GM19238 (cell line): ENCODE results near the gene GMPR.

Experiments
- DNase-seq: peaks from one replicate; pipeline ENCODE4 v3.0.0; 2011; ENCODE audit warnings: low spot score; ENCODE audit not compliant: insufficient read length

Gene GMPR

DNA sequence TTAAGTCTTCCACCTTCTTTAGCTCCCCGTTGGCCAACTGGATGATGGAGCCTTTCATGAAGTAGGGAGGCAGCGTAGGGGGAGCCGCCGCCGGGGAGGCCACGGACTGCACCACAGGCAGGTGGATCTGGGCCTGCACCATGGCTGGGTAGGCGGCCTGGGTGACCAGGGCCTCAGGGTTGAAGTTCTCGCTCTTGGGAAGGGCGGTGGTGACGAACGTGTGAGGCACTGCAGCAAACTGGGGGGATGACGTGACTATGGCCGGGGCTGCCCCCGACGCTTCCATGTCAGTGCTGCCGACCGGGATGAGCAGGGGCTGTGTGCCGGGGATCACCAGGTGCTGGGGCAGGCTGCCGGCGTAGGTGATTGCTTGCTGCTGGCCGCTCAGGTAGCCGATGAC lies 88.1 kb downstream of the GMPR start:
- no peak for DNase-seq

DNA sequence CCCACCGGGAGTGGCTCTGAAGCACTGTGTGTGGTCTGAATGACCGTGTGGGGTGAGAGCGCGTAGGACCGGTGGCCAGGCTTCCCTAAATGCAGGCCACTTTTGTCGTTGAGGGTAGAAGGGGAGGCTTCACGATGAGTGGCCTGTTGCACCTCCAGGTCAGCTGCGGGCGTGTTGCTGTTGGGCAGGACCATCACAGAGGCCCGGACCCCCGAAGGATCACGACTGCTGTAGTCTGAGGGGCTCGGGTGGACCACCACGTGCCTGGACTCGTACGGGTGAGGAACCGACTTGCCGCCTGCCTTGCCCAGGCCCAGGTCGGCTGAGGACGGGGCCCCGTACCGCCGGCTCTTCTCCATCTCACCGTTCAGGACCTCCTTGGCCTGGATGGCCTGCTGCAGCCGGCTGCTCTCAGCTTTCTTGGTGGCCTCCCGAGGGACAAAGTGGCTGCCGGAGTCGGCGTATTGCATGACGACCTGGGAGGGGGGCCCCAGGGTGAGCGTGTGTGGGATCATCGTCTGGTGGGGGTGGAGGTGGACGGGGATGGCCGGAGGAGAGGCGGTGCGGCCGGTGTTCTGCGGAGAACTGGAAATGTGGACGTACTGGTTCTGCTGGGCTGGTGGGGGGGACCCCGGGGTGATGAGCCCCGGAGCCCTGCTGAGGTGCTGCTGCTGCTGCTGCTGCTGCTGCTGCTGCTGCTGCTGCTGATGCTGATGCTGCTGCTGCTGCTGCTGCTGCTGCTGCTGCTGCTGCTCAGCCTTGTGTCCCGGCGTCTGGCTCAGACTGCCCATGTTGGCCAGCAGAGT lies 88.8 kb downstream of the GMPR start:
- DNase-seq: no peak

GRCh38 chr6:16327777-16328325 lies 89.5 kb downstream of the GMPR start:
- DNase-seq: no peak

GRCh38 chr6:16329233-16329632 lies 90.8 kb downstream of the GMPR start:
- DNase-seq: no peak

DNA sequence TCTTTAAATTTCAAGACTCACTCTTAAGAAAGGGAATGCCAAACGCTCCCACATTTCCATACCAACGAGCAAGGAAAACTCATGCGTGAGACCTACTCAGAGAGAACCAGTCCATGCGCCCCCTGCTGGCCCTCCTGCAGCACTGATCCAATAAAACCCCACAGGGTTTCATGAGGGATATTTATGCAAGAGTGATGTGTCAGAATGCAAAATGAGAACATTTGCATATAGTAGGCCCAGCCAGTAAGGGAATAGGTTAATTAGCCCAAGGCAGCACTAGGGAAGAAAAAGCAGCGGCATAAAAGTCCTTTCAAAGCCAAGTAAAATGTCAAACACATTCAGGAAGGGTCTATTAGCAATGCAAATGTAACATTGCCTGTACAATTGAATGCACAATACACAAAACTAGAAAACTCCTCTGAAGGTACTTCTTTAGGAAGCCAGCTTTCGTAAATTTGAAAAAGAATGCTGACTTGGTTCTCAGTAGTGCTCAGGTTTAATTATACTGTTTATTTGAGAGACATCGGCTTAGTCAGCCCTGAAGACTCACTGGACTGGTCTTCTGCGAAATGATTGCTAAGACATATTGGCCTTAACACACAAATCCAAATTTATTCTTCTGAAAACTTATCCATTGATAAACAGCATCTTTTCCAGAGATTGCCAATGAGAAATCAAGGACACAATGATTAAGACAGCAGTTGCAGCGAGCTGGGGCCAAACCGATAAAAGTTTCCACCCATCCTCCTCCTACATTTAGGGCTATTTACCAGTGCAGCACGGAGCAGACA lies 93.2 kb downstream of the GMPR start:
- peak; percentile 59 for DNase-seq

DNA sequence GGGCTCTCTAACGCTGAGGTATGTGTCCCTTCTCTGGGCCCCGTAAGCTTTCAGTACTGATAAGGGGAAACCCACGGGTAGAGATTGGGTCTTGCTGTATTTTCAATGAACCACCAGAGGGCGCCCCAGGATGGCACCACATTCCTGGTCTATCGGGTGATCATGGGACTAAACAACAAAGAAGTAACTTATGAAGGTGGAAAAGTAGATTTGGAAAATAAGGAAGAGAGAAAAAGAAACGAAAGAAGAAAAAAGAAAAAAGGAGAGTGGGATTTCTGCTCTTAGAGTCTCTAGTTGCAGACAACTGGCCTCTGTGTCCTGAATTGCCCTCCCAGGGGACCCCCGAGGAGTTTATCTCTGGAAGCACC lies 93.8 kb downstream of the GMPR start:
- peak; percentile 69 for DNase-seq

DNA sequence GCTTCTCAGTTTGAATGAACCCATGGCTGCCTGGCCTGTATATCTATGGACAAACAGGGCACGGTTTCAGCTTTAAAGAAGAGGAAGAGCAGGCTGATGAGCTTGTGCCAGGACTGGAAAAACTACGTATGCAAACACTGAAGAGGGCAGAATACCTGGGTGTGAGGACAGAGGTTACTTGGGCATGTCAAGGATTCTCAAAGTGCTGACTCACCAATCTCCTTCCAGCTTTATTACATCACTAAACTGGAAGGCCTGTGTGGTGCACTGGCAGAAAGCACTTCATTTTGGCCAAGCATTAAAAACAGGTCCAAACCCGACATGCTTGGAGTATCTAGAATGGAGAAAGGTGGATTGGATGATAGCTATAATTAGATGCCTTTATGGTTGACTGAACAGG lies 95.2 kb downstream of the GMPR start:
- no peak for DNase-seq

GRCh38 chr6:16334671-16335070 lies 96.3 kb downstream of the GMPR start:
- no peak for DNase-seq

GRCh38 chr6:16335176-16335575 lies 96.8 kb downstream of the GMPR start:
- no peak for DNase-seq

GRCh38 chr6:16336056-16336818 lies 97.8 kb downstream of the GMPR start:
- no peak for DNase-seq

DNA sequence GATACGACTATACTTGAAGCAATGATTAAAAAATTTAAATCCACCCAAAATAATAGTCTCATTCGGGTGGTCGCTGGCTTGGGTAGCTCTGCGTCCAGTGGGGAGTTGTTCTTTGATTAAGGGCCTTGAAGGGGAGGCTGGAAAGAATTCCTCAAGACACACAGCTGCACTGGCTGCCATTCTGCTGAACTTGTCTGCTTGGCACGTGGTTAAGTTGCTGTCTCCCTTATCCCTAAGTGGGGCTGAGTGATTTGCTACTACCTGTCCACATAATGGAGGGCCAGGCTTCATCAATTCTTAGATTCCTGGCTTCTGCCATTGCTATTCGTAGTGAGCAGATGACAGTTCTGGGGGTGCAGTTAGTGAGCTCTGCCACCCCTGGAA lies 98.5 kb downstream of the GMPR start:
- no peak for DNase-seq

- no peak for DNase-seq
Measured at GRCh38 chr6:16337295-16337975, 99.0 kb downstream of the GMPR start.

- no peak for DNase-seq
Measured at GRCh38 chr6:16338577-16339264, 100.3 kb downstream of the GMPR start.

- no peak for DNase-seq
Measured at GRCh38 chr6:16339265-16339587, 100.8 kb downstream of the GMPR start.

DNA sequence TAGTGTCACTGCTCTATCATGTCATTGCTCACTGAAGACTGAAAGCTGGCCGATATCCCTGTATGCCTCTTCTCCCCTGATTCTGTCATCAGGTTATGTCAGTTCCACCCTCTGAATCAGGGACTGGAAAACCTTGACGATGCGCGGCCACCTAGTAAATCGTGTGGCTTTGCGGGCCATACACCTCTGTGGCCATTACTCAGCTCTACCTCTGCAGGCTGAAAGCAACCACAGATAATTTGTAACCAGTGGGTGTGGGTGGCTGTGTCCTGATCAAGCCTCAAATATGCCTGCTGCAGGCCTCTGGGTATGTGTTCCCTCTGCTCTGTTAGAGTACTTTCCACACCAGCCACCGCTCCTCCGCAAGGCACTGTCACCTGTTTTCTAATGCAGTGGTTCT lies 105.2 kb downstream of the GMPR start:
- no peak for DNase-seq

DNA sequence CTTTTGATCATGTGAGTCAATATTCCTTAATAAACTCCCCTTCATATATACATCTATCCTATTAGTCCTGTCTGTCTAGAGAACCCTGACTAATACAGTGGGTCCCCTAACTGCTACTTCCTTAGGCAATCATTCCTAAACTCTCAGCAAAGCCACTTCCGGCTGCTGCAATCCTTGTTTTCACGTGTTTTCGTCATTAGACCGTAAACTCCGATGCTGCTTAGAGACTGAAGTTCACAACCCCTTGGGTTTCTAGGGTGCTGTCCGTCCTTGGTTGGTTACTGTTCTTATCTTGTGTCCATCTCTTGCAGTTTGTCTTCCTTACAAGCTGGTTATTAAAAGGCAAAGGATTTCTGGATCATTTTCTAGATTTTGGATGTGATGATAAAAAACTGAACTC lies 106.4 kb downstream of the GMPR start:
- DNase-seq: no peak
